B cell (primary cell): Measurements from ENCODE around the gene TBX1. TPM values are rescaled to one million over a fixed set of nuclear protein-coding genes. Genes with fewer than 3 reads are reported as not detected.

Experiments used
- ATAC-seq: fragments of 200-7000 bp; cut with Tn5 transposase; one replicate; pipeline ENCODE4 v1.10.0; 2021; ENCODE audit warnings: low read depth, mild to moderate bottlenecking, moderate number of reproducible peaks, moderate library complexity
- CTCF ChIA-PET: fragments of 350-600 bp; sonication (Branson Sonifier 250); formaldehyde crosslinking; loops from one replicate; lab custom pipeline; 2021; ENCODE audit warnings: antibody characterized with exemption, inconsistent platforms; lab: Charles Lee
- POLR2A ChIA-PET: fragments of 350-600 bp; sonication (Branson Sonifier 250); formaldehyde crosslinking; loops from one replicate; lab custom pipeline; 2021; ENCODE audit warnings: antibody characterized with exemption; lab: Charles Lee
- DNase-seq: peaks from one replicate; pipeline ENCODE4 v3.0.0; 2013
- H2AFZ ChIP-seq: 2 replicates; pipeline ENCODE4 v1.6.1; 2012; ENCODE audit warnings: mild to moderate bottlenecking, low read depth, low read length; ENCODE audit not compliant: insufficient read depth, poor library complexity, severe bottlenecking
- H3K27ac ChIP-seq, 2 donors: 1 replicate in 1 of 2; 2 replicates in 1 of 2; pipeline ENCODE4 v1.5.1; 2012 to 2013; ENCODE audit warnings: low read length in 2 of 2, mild to moderate bottlenecking in 2 of 2, moderate library complexity in 1 of 2
- H3K27me3 ChIP-seq, 4 experiments: fragments of 200-600 bp in 1 of 4; sonication (generic) in 1 of 4; replicated peaks in 1 of 4; 1 replicate in 2 of 4; 2 replicates in 2 of 4; pipeline versions ENCODE4 v1.6.1 to v1.7.0; 2013 to 2016; ENCODE audit warnings: low read length in 3 of 4, mild to moderate bottlenecking in 2 of 4, mixed read lengths in 1 of 4, moderate library complexity in 1 of 4; ENCODE audit not compliant: insufficient read depth in 4 of 4, control insufficient read depth in 3 of 4; ENCODE audit errors: control extremely low read depth in 1 of 4
- H3K36me3 ChIP-seq, 2 experiments: replicated peaks in 1 of 2; 1 replicate in 1 of 2; 2 replicates in 1 of 2; pipeline versions ENCODE4 v1.6.1 to v1.7.1; 2013; ENCODE audit warnings: low read length in 1 of 2; ENCODE audit not compliant: insufficient read depth in 2 of 2, control insufficient read depth in 1 of 2; ENCODE audit errors: control extremely low read depth in 1 of 2, extremely low read depth in 1 of 2
- H3K4me1 ChIP-seq, 2 donors: fragments of 200-600 bp in 1 of 2; sonication (generic) in 1 of 2; 1 replicate in 1 of 2; 2 replicates in 1 of 2; pipeline versions ENCODE4 v1.5.1 to v1.6.1; 2013 to 2017; ENCODE audit warnings: low read length in 2 of 2; ENCODE audit not compliant: control insufficient read depth in 2 of 2, insufficient read depth in 2 of 2
- H3K4me2 ChIP-seq: replicated peaks from 2 replicates; pipeline ENCODE3; 2012; ENCODE audit warnings: mild to moderate bottlenecking, low read depth, low read length; ENCODE audit not compliant: poor library complexity, severe bottlenecking
- H3K4me3 ChIP-seq, 5 experiments: fragments of 200-600 bp in 1 of 5; sonication (generic) in 1 of 5; 1 replicate in 3 of 5; 2 replicates in 2 of 5; pipeline versions ENCODE4 v1.5.1 to v1.7.0; 2011 to 2016; ENCODE audit warnings: low read length in 4 of 5, mild to moderate bottlenecking in 4 of 5, low read depth in 2 of 5, control low read depth in 1 of 5, moderate library complexity in 1 of 5; ENCODE audit not compliant: insufficient read depth in 1 of 5; ENCODE audit errors: control extremely low read depth in 1 of 5, extremely low read depth in 1 of 5
- H3K79me2 ChIP-seq: fragments of 200-600 bp; sonication (generic); one replicate; pipeline ENCODE4 v1.6.0; 2016; ENCODE audit warnings: low read length; ENCODE audit not compliant: control insufficient read depth, insufficient read depth
- H3K9ac ChIP-seq: fragments of 200-600 bp; sonication (generic); 2 replicates; pipeline ENCODE4 v1.6.1; 2017; ENCODE audit warnings: mild to moderate bottlenecking, low read length, moderate library complexity
- H3K9me3 ChIP-seq, 3 donors: one replicate each; pipeline versions ENCODE4 v1.6.1 to v1.7.1; 2013; ENCODE audit warnings: low read length in 2 of 3; ENCODE audit not compliant: control insufficient read depth in 2 of 3, insufficient read depth in 1 of 3; ENCODE audit errors: control extremely low read depth in 1 of 3
- H4K20me1 ChIP-seq: 2 replicates; pipeline ENCODE4 v1.6.0; 2012; ENCODE audit warnings: mild to moderate bottlenecking, low read length; ENCODE audit not compliant: insufficient read depth, control insufficient read depth, poor library complexity, severe bottlenecking
- H3K27ac Mint-ChIP-seq: one replicate; pipeline ENCODE4 v1.8.0; 2021; ENCODE audit warnings: mixed read lengths
- H3K27me3 Mint-ChIP-seq: one replicate; pipeline ENCODE4 v1.8.0; 2021; ENCODE audit warnings: mixed read lengths
- H3K4me1 Mint-ChIP-seq: one replicate; pipeline ENCODE4 v1.8.0; 2021; ENCODE audit warnings: mixed read lengths
- H3K4me3 Mint-ChIP-seq: one replicate; pipeline ENCODE4 v1.8.0; 2021; ENCODE audit warnings: mixed read lengths
- H3K9me3 Mint-ChIP-seq: one replicate; pipeline ENCODE4 v1.8.0; 2022; ENCODE audit warnings: mixed read lengths; ENCODE audit not compliant: insufficient read depth
- CTCF ChIP-seq: fragments of 200-600 bp; IDR thresholded peaks from one replicate; pipeline ENCODE4 v1.8.0; 2022; ENCODE audit warnings: antibody characterized with exemption, mild to moderate bottlenecking
- EZH2 ChIP-seq: IDR thresholded peaks from 2 replicates; pipeline ENCODE4 v1.6.1; 2012; ENCODE audit warnings: borderline replicate concordance, low read depth, mild to moderate bottlenecking, moderate library complexity, low read length; ENCODE audit not compliant: insufficient read depth, poor library complexity, severe bottlenecking
- WGBS: methylation state at CpG from one replicate; pipeline ENCODE4 v1.1.5; 2013; ENCODE audit warnings: missing lambda C conversion rate; ENCODE audit not compliant: insufficient coverage; 5-methylcytosine and 5-hydroxymethylcytosine counted together
- intact Hi-C: fragments of 100-400 bp; cut with micrococcal nuclease; formaldehyde crosslinking; loops from one replicate; pipeline ENCODE4 v1.10.0; 2022
- polyA plus RNA-seq: library from polyadenylated mRNA; depleted of rRNA; stranded (reverse); fragments of >200 nt; gene quantifications from 2 replicates; pipeline ENCODE4 v1.2.3, GENCODE V29; 2012
- total RNA-seq, 2 donors: library from RNA; stranded (reverse); fragments of 120-200 nt in 1 of 2; gene quantifications; 1 replicate in 1 of 2; 2 replicates in 1 of 2; pipeline versions ENCODE4 v1.2.3 to v1.2.4, GENCODE V29; 2013 to 2022

TBX1 gene
- total and polyA plus RNA-seq, 2 donors (not counting 1 experiment from before 2014, with no cell fraction given): not detected

- Histone ChIP-seq H3K4me2 (no peak overlapping the region), H3K36me3 (peaks cover 0 to 8% of the 10 kb centered on the region in 2 experiments), H3K4me3 (no peak overlapping the region), H3K4me1 (no peaks in the 10 kb centered on the region), H3K9me3 (no peaks in the 10 kb centered on the region), H3K27me3 (no peaks in the 10 kb centered on the region), H3K9ac (no peak overlapping the region), H2AFZ (no peak overlapping the region), H4K20me1 (no peaks in the 10 kb centered on the region), H3K79me2 (no peaks in the 10 kb centered on the region), H3K27ac (no peak overlapping the region)
- CTCF ChIA-PET: no interaction called here
- Mint-ChIP-seq H3K27ac (no peak overlapping the region), H3K9me3 (no peaks in the 10 kb centered on the region), H3K4me3 (no peak overlapping the region), H3K27me3 (no peaks in the 10 kb centered on the region), H3K4me1 (no peaks in the 10 kb centered on the region)
- intact Hi-C loops: no loop called here
- 98% methylated on average over 12 of the region's 12 CpGs for WGBS
- DNase-seq (no peak), ATAC-seq (no peak)
- TF ChIP-seq EZH2 (no peak), CTCF (no peak)
- POLR2A ChIA-PET: no interaction called here
Measured at GRCh38 chr22:19811211-19811621, 50.6 kb downstream of the TBX1 start.

DNA sequence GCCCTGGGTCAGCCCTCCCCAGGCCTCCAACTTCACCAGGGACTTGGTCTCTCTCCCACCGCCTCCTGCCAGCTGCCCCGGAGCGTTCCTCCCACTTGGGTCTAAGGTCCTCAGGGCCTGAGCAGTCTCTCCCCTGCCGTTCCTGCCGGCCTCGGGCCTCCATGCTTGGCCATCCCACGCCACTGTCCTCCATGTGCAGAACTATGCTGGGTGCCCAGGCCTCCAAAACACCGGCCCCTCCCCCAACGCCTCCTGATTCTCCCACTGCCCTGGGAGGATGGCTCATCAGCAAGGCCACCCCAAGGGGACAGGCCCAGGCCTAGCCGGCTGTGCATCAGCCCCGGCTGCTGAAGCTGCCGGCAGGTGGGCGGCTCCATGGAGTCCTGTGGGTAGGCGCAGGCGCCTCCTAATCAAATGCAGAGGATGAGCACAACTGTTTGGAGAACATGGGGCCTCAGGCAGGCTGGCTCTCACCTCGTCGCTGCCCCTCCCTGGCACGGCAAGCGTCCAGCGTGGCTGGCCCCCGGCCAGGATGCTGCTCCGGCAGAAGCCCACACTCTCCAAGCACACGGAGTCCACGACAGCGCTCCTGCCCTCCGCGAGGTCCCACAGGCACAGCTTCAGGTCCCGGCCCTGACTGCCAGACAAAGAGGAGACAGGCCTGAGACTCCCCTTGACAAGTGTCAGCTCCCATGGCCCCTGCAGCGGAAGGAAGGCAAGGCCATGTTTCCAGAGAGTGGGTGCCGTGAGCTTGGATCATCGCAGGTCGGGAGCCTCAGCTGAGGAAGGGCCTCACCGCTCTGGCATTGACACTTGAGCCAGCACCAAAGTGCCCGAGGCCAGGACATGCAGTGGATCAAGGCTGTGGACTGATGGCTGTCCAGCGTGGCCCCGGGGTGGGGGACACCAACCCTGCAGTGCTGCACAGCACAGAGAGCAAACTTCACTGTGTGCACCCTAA lies 51.5 kb downstream of the TBX1 start:
- no peak for DNase-seq
- ChIA-PET CTCF (no interaction called here), POLR2A (no interaction called here)
- Mint-ChIP-seq H3K27ac (no peak overlapping the region), H3K4me3 (no peak overlapping the region), H3K4me1 (no peaks in the 10 kb centered on the region), H3K27me3 (no peaks in the 10 kb centered on the region), H3K9me3 (no peaks in the 10 kb centered on the region)
- no peaks in the 10 kb centered on the region for H3K4me1 ChIP-seq
- H3K27me3 ChIP-seq: no peaks in the 10 kb centered on the region
- peaks cover 0 to 6% of the 10 kb centered on the region in 2 experiments for H3K36me3 ChIP-seq
- no peak overlapping the region for H3K4me2 ChIP-seq
- H3K9ac ChIP-seq: no peak overlapping the region
- no peak overlapping the region for H3K27ac ChIP-seq
- intact Hi-C loops: no loop called here
- no peaks in the 10 kb centered on the region for H3K79me2 ChIP-seq
- H3K4me3 ChIP-seq: no peak overlapping the region
- TF ChIP-seq CTCF (no peak), EZH2 (no peak)
- WGBS: 98% methylated on average over 35 of the region's 36 CpGs
- H4K20me1 ChIP-seq: no peaks in the 10 kb centered on the region
- ATAC-seq: no peak
- no peak overlapping the region for H2AFZ ChIP-seq
- no peaks in the 10 kb centered on the region for H3K9me3 ChIP-seq
